ENCODE measurements around the gene KSR1. TPM values are rescaled to one million over a fixed set of nuclear protein-coding genes. Genes with fewer than 3 reads are reported as not detected.

KSR1 gene
- polyA plus RNA-seq, 3 donors: 23.5 to 203 (median 28.7) TPM

- WGBS, 3 donors: 93 to 95% (median 94%) methylated on average over 8 of the region's 8 CpGs
- H3K27ac ChIP-seq (ENCODE audit: low read depth, low read length): no peak overlapping the region
These were observed 144.2 kb downstream of the KSR1 start for GRCh38 chr17:27600471-27600870.

- 56 to 66% (median 64%) methylated on average over 11 of the region's 11 CpGs for WGBS, 3 donors
- no peak overlapping the region for H3K27ac ChIP-seq (ENCODE audit: low read depth, low read length)
These were observed 145.1 kb downstream of the KSR1 start for GRCh38 chr17:27601069-27601974.

- H3K27ac ChIP-seq (ENCODE audit: low read depth, low read length): no peak overlapping the region
- WGBS, 3 donors: 29 to 80% (median 71%) methylated on average over 2 of the region's 2 CpGs
These were observed 145.7 kb downstream of the KSR1 start for GRCh38 chr17:27601975-27602302.

- WGBS, 3 donors: 39 to 51% (median 42%) methylated on average over 15 of the region's 15 CpGs
- H3K27ac ChIP-seq (ENCODE audit: low read depth, low read length): no peak overlapping the region
These were observed 146.6 kb downstream of the KSR1 start for GRCh38 chr17:27602721-27603420.

- no peak overlapping the region for H3K27ac ChIP-seq (ENCODE audit: low read depth, low read length)
- WGBS, 3 donors: 76 to 87% (median 76%) methylated on average over 2 of the region's 2 CpGs
These were observed 147.1 kb downstream of the KSR1 start for GRCh38 chr17:27603421-27603770.

GRCh38 chr17:27603880-27604794 is 147.9 kb downstream of the KSR1 start:
- no peak overlapping the region for H3K27ac ChIP-seq (ENCODE audit: low read depth, low read length)
- 70 to 94% (median 94%) methylated on average over 22 of the region's 22 CpGs for WGBS, 3 donors

GRCh38 chr17:27605409-27605808 is 149.2 kb downstream of the KSR1 start:
- WGBS, 3 donors: 95 to 98% (median 98%) methylated on average over 25 of the region's 25 CpGs
- no peak overlapping the region for H3K27ac ChIP-seq (ENCODE audit: low read depth, low read length)

GRCh38 chr17:27607521-27608091 is 151.4 kb downstream of the KSR1 start:
- WGBS, 3 donors: 89 to 91% (median 90%) methylated on average over 16 of the region's 16 CpGs
- no peak overlapping the region for H3K27ac ChIP-seq (ENCODE audit: low read depth, low read length)

- H3K27ac ChIP-seq (ENCODE audit: low read depth, low read length): no peak overlapping the region
- WGBS, 3 donors: 91 to 96% (median 93%) methylated on average over 11 of the region's 11 CpGs
These were observed 152.3 kb downstream of the KSR1 start for GRCh38 chr17:27608328-27609230.

- no peak overlapping the region for H3K27ac ChIP-seq (ENCODE audit: low read depth, low read length)
- WGBS, 3 donors: 54 to 82% (median 78%) methylated on average over 11 of the region's 11 CpGs
These were observed 153.5 kb downstream of the KSR1 start for GRCh38 chr17:27609611-27610303.

- 81 to 88% (median 86%) methylated on average over 4 of the region's 4 CpGs for WGBS, 3 donors
- H3K27ac ChIP-seq (ENCODE audit: low read depth, low read length): no peak overlapping the region
These were observed 154.0 kb downstream of the KSR1 start for GRCh38 chr17:27610304-27610677.

GRCh38 chr17:27612160-27612770 is 156.0 kb downstream of the KSR1 start:
- 80 to 90% (median 85%) methylated on average over 3 of the region's 3 CpGs for WGBS, 3 donors
- no peak overlapping the region for H3K27ac ChIP-seq (ENCODE audit: low read depth, low read length)

- 88 to 94% (median 90%) methylated on average over 3 of the region's 3 CpGs for WGBS, 3 donors
- H3K27ac ChIP-seq (ENCODE audit: low read depth, low read length): no peak overlapping the region
These were observed 157.2 kb downstream of the KSR1 start for GRCh38 chr17:27613433-27613832.

- H3K27ac ChIP-seq (ENCODE audit: low read depth, low read length): no peak overlapping the region
- WGBS, 3 donors: 95 to 100% (median 96%) methylated on average over 1 of the region's 1 CpG
These were observed 158.9 kb downstream of the KSR1 start for GRCh38 chr17:27615121-27615520.

GRCh38 chr17:27616414-27616813 is 160.2 kb downstream of the KSR1 start:
- no peak overlapping the region for H3K27ac ChIP-seq (ENCODE audit: low read depth, low read length)
- 71 to 75% (median 72%) methylated on average over 4 of the region's 4 CpGs for WGBS, 3 donors

- no peak overlapping the region for H3K27ac ChIP-seq (ENCODE audit: low read depth, low read length)
- 89 to 94% (median 93%) methylated on average over 8 of the region's 8 CpGs for WGBS, 3 donors
These were observed 162.2 kb downstream of the KSR1 start for GRCh38 chr17:27618417-27618816.

GRCh38 chr17:27620721-27621120 is 164.5 kb downstream of the KSR1 start:
- no peak overlapping the region for H3K27ac ChIP-seq (ENCODE audit: low read depth, low read length)
- WGBS, 3 donors: 77 to 88% (median 80%) methylated on average over 9 of the region's 9 CpGs

Data from adipose tissue (tissue), 3 donors.